Measurements from ENCODE around the gene ZNF281.
A peak's percentile ranks its signal among the peaks of the same experiment; 100 is the strongest.
"Not testable (repeated sequence)": the region's sequence is repeated elsewhere in the genome, so short reads cannot be mapped to it uniquely, and the experiment has no call there.

Gene ZNF281

GRCh38 chr1:200429221-200429751 lies 19.4 kb upstream of the ZNF281 start:
- no peak for DNase-seq

DNA sequence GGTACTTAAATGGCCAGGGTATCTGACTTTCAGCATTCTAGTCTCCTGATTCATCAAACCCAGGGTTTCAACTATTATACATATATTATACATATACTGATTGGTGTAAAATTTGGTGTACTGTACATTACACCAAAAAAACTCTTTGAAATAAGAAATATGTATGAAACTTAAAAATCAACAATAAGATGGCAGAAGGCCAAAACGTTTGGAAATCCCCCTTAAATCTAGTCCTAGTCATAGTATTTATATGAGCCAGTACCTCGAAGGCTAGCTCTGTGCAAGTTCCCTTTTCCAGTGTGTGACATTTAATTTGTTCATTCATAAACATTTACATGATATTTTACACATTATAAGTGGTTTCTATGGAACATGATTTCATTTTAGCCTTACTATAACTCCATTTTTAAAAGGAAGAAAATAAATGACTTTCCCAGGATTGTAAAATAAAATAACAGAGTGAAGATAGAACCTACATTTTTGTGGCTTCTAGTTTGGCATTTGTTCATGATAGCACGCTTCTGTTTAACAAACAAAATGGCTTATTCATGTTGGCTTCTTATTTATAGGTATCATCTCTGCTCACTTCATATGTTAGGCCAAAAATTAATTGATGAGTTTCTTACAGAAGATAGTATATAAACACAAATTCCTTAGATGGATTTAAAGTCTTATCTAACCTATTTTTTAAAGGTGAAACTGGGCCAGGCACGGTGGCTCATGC lies 18.8 kb upstream of the ZNF281 start:
- no peak for DNase-seq

GRCh38 chr1:200427744-200428143 lies 17.9 kb upstream of the ZNF281 start:
- DNase-seq: no peak

- no peak for DNase-seq
Measured at GRCh38 chr1:200426196-200426595, 16.4 kb upstream of the ZNF281 start.

- DNase-seq: no peak
Measured at GRCh38 chr1:200423235-200423634, 13.4 kb upstream of the ZNF281 start.

- DNase-seq: no peak
Measured at GRCh38 chr1:200422211-200422610, 12.4 kb upstream of the ZNF281 start.

- DNase-seq: peak; percentile 80
Measured at GRCh38 chr1:200415789-200416593, 6.2 kb upstream of the ZNF281 start.

- no peak for DNase-seq
Measured at GRCh38 chr1:200415227-200415626, 5.4 kb upstream of the ZNF281 start.

DNA sequence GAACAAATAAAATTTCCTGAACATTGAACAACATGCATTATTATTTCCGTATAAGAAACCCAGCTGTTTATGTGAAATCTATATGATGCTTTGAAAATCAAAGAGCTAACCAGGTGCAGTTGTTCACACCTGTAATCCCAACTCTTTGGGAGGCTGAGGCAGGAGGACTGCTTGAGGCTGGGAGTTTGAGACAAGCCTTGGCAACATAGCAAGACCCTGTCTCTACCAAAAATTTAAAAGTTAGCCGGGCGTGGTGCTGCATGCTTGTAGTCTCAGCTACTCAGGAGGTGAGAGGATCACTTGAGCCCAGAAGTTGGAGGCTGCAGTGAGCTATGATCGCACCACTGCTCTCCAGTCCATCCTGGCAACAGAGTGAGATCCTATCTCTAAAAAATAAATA lies 4.8 kb upstream of the ZNF281 start:
- DNase-seq: no peak

GRCh38 chr1:200413766-200414165 lies 3.9 kb upstream of the ZNF281 start:
- not testable (repeated sequence) for DNase-seq

DNA sequence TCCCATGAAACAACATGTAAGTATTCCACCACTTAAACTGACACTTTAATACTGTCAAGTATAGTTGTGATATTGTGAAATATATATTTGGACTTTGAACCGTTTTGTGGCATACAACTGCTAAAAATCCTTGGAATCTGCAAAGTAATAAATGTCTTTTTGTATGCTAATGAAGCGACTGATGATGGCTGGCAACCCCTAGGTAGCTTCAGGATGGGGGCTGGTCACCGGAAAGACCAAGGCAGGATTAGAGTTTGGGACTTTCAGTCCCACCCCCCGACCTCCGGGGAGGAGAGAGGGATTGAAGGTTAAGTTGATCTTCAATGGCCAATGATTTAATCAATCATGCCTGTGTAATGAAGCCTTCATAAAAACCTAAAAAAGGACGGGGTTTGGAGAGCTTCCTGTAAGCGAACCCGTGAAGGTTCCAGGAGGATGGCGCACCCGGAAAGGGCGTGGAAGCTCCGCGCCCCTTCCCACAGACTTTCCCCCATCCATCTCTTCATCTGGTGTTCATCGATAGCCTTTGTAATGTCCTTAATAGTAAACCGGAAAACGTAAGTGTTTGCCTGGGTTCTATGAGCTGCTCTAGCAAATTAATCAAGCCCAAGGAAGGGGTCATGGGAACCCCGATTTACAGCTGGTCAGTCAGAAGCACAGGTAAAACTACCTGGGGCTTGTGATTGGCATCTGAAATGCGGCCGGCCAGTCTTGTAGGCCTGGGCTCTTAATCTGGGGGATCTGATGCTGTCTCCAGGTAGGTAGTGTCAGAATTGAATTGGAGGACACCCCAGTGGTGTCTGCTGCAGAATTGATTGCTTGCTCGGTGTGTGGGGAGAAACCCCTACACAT lies 1.8 kb upstream of the ZNF281 start:
- no peak for DNase-seq

DNA sequence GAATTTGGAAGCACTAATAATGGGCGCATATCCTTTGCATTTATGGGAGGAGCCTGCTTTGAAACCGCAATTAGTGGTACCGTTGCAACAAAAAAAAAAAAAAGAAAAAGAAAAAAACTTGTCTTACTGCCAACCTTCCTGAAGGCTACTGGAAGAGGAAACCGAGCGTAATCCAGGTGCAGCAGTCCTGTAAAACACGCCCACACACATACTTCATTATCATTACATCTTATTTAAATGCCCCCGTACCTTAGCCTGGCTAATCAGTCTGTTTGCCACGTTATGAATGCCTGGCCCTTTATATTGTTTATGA lies 686 bp upstream of the ZNF281 start:
- DNase-seq: no peak

DNA sequence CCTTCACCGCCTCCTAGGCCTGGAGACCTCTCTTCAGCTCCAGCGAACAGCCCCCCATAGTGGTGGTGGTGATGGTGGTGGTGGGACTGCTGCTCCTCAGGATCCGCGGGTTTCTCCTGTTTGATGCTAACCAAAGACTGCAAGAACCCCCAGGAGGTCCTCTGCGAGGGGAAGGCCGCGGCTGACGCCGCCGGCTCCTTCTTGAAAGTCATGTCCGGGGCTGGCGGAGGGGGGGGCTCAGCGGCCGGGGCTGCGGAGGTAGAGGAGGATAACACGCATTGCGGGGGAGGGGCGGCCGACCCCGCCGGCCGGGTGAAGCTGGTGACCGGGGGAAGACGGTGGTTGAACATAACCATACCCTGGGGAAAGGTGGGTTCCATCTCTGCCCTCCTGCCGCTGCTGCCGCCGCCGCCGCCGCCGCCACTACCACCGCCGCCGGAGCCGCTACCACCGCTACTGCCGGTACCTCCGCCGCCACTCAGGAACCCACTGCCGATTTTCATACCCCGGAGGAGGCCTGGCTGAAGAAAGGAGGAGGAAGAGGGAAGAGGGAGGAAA lies 554 bp downstream of the ZNF281 start:
- peak; percentile 58 for DNase-seq

- no peak for DNase-seq
Measured at GRCh38 chr1:200406161-200406797, 3.6 kb downstream of the ZNF281 start.

DNA sequence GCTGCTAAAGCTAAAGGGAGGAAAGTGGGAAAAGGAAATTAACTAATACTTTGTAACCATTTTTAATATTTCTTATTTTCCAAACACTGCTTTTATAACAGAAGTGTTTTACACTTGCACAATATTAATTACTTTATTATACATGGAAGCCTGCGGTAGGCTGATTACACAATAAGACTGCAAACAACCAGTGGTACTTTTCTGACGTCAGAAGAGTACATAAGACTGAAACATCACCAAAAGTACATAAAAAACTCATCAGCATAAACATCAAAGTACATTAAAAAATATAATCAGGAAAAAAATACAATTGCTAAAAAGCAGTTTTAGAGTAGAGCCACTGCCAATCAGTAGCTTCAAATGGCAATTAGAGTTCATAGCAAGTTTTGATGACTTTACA lies 4.6 kb downstream of the ZNF281 start:
- DNase-seq: no peak

DNA sequence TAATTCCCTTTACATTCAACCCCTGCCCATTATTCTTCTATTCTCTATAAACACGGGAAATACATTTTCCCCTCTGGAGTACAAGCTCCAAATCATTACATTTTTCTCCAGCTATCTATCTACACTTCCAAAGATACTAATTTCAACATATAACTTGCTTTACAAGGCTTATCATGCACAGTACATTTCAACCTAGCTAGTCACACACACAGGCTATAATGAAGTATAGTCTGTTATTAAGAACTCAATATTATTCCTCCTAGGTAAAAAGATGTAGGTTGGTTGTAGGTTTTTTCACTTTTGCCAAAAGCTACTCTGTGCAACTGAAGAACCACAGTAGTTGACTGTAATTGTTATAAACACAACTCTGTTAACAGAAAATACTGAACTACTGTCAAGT lies 8.1 kb downstream of the ZNF281 start:
- DNase-seq: no peak

DNA sequence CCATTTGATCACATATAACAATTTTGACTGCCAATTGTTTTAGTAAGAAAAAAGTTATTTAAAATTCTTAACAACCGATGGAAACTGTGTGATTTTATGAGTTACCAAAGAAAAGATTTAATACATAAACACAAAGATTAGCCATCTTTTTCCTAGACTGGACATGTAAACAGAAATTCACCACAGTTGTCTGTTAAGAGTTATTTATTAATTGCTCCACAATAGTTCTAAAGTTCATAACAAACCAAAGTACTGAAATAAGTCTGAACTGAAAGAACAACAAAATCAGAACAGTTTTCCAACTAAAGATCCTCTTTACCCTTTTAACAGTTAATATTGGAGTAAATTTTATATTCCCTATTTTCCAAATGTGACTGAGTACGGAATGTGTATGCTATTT lies 8.6 kb downstream of the ZNF281 start:
- no peak for DNase-seq

- no peak for DNase-seq
Measured at GRCh38 chr1:200400556-200400955, 9.3 kb downstream of the ZNF281 start.

- no peak for DNase-seq
Measured at GRCh38 chr1:200399860-200400259, 10.0 kb downstream of the ZNF281 start.

GRCh38 chr1:200398373-200398772 lies 11.5 kb downstream of the ZNF281 start:
- DNase-seq: no peak

DNA sequence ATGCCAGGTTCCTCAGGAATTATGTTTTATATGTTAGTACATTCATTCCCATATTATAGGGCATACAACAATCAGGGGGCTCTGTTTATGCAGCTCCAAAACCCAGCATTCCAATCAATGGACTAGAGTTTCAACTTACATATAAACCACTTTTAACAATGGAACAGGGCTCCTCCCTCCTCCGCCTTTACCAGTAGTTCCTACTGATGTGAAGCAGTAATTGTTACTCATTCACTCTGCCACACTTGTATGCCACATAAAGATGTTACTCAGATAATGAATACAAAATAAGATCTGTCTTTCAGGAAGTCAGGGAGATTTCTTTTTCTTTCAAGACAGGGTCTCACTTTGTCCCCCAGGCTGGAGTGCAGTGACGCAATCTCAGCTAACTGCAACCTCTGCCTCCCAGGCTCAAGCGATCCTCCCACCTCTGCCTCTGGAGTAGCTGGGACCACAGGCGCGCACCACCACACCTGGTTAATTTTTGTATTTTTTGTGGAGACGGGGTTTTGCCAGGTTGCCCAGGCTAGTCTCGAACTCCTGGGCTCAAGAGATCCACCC lies 17.1 kb downstream of the ZNF281 start:
- no peak for DNase-seq

- no peak for DNase-seq
Measured at GRCh38 chr1:200391747-200392146, 18.1 kb downstream of the ZNF281 start.

All from right hindlimb (tissue), 1 donor.